HEK293T (cell line): Measurements from ENCODE around the gene F3.

ENCODE experiments used
- CTCF ChIA-PET: fragments of 350-600 bp; formaldehyde crosslinking; extraction: SDS; loops from one replicate; lab custom pipeline; 2021; ENCODE audit warnings: antibody characterized with exemption, inconsistent platforms; lab: Yijun Ruan, JAX
- POLR2A ChIA-PET: fragments of 350-600 bp; formaldehyde crosslinking; extraction: SDS; loops from one replicate; lab custom pipeline; 2020; ENCODE audit warnings: antibody characterized with exemption, inconsistent platforms; lab: Yijun Ruan, JAX
- DNase-seq: peaks from one replicate; pipeline ENCODE4 v3.0.0; 2012; ENCODE audit warnings: mixed read lengths; ENCODE audit errors: extremely low spot score
- ARNT ChIP-seq: fragments of 450-650 bp; IDR thresholded peaks from 2 replicates; pipeline ENCODE4 v1.6.1; 2017; ENCODE audit warnings: mild to moderate bottlenecking
- BHLHE40 ChIP-seq: fragments of 450-650 bp; IDR thresholded peaks from 2 replicates; pipeline ENCODE4 v1.6.1; 2016; ENCODE audit warnings: mild to moderate bottlenecking, moderate library complexity, borderline replicate concordance
- CTBP1 ChIP-seq: fragments of 450-650 bp; IDR thresholded peaks from 2 replicates; pipeline ENCODE4 v1.6.1; 2016; ENCODE audit warnings: borderline replicate concordance
- ELF4 ChIP-seq: fragments of 450-650 bp; IDR thresholded peaks from 2 replicates; pipeline ENCODE4 v1.6.1; 2017; ENCODE audit warnings: antibody characterized with exemption
- FOXA1 ChIP-seq: fragments of 450-650 bp; IDR thresholded peaks from 2 replicates; pipeline ENCODE4 v1.6.1; 2016; ENCODE audit warnings: mild to moderate bottlenecking
- FOXK2 ChIP-seq: fragments of 450-650 bp; IDR thresholded peaks from 2 replicates; pipeline ENCODE4 v1.6.1; 2016; ENCODE audit warnings: mild to moderate bottlenecking
- FOXM1 ChIP-seq: fragments of 450-650 bp; IDR thresholded peaks from 2 replicates; pipeline ENCODE4 v1.6.1; 2017; ENCODE audit warnings: mild to moderate bottlenecking, borderline replicate concordance
- HDGF ChIP-seq: fragments of 450-650 bp; IDR thresholded peaks from 2 replicates; pipeline ENCODE4 v1.6.1; 2017; ENCODE audit warnings: antibody characterized with exemption, borderline replicate concordance
- L3MBTL2 ChIP-seq: fragments of 450-650 bp; conservative IDR thresholded peaks from 2 replicates; pipeline ENCODE4 v1.6.1; 2016; ENCODE audit warnings: mild to moderate bottlenecking
- LEF1 ChIP-seq: fragments of 450-650 bp; IDR thresholded peaks from 2 replicates; pipeline ENCODE4 v1.6.1; 2017; ENCODE audit warnings: mild to moderate bottlenecking, borderline replicate concordance
- NFRKB ChIP-seq: fragments of 450-650 bp; IDR thresholded peaks from 2 replicates; pipeline ENCODE4 v1.6.1; 2016; ENCODE audit warnings: mild to moderate bottlenecking, moderate library complexity
- SP1 ChIP-seq: fragments of 450-650 bp; IDR thresholded peaks from 2 replicates; pipeline ENCODE4 v1.6.1; 2017
- SUZ12 ChIP-seq: fragments of 450-650 bp; IDR thresholded peaks from 2 replicates; pipeline ENCODE4 v1.6.1; 2016; ENCODE audit warnings: mild to moderate bottlenecking
- TARDBP ChIP-seq: fragments of 450-650 bp; IDR thresholded peaks from 2 replicates; pipeline ENCODE4 v1.6.1; 2016
- ZNF384 ChIP-seq: fragments of 450-650 bp; IDR thresholded peaks from 2 replicates; pipeline ENCODE4 v1.6.1; 2016
- TF ChIP-seq, protein P1 (sequence below): fragments of 450-650 bp; IDR thresholded peaks from 2 replicates; pipeline ENCODE4 v1.6.1; 2016

The F3 gene

DNA sequence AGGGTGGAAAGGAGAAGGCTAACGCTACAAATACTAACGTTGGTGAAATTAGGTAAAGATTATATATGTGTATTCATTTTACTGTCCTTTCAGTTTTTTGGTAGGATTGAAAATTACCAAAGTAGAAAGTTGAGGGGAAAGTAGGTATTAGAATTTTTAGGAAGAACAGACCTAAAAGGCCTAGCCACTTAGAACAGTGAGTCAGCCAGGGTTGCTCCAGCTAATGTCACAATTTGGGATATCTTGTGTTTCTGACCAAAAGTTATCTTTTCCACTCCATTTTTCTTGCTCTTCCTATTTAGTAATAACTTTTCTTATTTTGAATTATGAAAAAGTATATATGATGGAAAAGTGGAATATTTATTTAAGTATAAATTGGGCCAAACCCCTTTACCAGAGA, 40.1 kb downstream of the F3 start:
- POLR2A ChIA-PET = no interaction called here
- DNase-seq = no peak
- no peak for TF ChIP-seq NFRKB
- TF ChIP-seq ELF4 = no peak
- no peak for TF ChIP-seq ARNT
- no peak for TF ChIP-seq SUZ12
- TF ChIP-seq ZNF384 = no peak
- TF ChIP-seq TARDBP = no peak
- no peak for TF ChIP-seq BHLHE40
- TF ChIP-seq CTBP1 = no peak
- CTCF ChIA-PET = no interaction called here

DNA sequence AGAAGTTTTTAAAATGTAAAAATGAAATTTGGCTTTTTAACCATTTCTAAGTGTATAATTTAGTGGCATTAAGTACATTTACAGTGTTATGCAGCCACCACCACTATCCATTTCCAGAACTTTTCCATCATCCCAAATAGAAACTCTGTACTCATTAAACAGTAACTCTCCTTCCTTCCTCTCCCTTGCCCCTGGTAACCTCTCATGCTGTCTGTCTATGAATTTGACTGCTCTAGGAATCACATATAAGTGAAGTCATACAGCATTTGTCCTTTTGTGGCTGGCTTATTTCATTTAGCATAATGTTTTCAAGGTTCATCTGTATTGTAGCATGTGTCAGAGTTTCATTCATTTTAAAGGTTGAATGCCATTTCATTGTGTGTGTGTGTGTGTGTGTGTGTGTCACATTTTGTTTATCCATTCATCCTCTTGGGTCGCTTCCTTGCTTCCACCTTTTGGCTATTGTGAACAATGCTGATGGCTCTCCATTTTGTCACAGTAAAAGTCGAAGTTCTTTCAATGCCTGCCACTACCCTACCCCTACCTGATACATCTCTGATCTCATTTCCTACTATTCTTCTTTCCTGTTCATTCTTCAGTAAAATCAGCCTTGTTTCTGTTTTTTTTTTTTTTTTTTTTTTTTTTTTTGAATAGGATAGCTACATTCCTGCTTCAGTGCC, 45.3 kb downstream of the F3 start:
- ChIA-PET POLR2A (no interaction called here), CTCF (interaction anchor here (0.6 to 0.7 kb wide), 2 partner anchors 234 to 483 kb away, joined by 3 to 4 read pairs; no protein-coding TSS in a partner anchor)

DNA sequence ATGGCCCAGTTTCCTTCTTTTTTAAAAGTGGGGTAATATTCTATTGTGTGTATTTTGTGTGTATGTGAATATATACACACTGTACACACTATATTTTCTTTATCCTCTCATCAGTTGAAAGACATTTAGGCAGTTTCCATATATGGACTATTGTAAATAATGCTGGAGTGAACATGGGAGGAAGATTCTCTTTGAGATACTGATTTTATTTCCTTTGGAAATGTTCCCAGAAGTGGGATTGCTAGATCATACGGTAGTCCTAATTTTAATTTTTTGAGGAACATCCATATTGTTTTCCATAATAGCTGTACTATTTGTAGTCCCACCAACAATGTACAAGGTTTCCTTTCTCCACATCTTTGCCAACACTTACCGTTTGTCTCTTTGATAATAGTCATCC, 51.0 kb downstream of the F3 start:
- DNase-seq = no peak
- ChIA-PET POLR2A (no interaction called here), CTCF (no interaction called here)
- TF ChIP-seq FOXA1 (no peak), ELF4 (no peak), FOXK2 (no peak), ARNT (no peak), FOXM1 (no peak), LEF1 (no peak), SP1 (no peak), SUZ12 (no peak), L3MBTL2 (no peak), TARDBP (no peak), HDGF (no peak), NFRKB (no peak), BHLHE40 (no peak), CTBP1 (no peak), ZNF384 (no peak)
- TF ChIP-seq, protein P1, sequence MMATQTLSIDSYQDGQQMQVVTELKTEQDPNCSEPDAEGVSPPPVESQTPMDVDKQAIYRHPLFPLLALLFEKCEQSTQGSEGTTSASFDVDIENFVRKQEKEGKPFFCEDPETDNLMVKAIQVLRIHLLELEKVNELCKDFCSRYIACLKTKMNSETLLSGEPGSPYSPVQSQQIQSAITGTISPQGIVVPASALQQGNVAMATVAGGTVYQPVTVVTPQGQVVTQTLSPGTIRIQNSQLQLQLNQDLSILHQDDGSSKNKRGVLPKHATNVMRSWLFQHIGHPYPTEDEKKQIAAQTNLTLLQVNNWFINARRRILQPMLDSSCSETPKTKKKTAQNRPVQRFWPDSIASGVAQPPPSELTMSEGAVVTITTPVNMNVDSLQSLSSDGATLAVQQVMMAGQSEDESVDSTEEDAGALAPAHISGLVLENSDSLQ = no peak

More for the DNA sequence above, 45.3 kb downstream of the F3 start:
- no peak for TF ChIP-seq FOXM1
- DNase-seq = no peak

DNA sequence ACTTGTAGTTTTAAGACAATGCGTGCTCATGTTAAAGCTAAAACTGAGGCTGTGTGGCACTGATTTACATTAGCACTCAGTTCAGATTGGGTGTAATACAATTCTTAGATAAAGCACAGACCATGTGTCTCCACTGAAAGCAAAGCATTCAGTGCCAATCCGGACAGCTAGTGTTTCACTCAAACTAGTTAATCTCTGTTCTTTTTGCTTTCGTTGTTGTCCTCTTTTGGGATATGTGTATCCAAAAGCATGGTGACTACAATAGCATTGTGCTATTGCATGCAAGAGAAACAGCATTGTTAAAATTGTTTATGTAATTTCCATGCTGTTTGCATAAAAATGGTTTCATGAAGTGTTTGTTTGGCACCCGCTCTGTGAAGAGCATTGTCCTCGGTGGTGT, 54.6 kb downstream of the F3 start:
- ChIA-PET POLR2A (no interaction called here), CTCF (no interaction called here)
- TF ChIP-seq SUZ12 = no peak
- DNase-seq = no peak

DNA sequence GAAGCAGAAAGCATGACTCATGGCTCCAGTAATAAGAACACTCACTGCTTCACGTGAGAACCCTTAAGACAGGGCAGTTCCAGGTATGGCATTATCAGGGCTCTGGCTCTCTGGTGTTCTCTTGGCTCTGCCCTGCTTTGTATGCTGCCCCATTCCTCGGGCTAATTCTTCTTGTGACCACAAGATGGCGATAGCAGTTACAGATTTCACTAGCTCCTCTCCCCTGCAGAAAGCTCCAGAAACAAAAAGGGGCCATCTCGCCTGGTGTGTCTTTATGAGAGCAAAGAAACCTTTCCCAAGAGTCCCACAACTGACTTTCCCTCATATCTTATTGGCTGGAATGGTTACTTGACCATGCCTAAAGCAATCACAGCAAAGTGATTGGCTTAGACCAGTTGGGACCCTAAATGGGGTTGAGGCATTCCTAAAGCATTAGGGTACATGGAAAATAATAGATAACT, 60.1 kb downstream of the F3 start:
- TF ChIP-seq ARNT (no peak), ZNF384 (no peak)
- POLR2A ChIA-PET = no interaction called here
- peak; percentile 80 for DNase-seq
- CTCF ChIA-PET = interaction anchor here (0.6 to 2.7 kb wide), 3 partner anchors 18 to 324 kb away, joined by 5 to 13 read pairs (median 5); no protein-coding TSS in a partner anchor

DNA sequence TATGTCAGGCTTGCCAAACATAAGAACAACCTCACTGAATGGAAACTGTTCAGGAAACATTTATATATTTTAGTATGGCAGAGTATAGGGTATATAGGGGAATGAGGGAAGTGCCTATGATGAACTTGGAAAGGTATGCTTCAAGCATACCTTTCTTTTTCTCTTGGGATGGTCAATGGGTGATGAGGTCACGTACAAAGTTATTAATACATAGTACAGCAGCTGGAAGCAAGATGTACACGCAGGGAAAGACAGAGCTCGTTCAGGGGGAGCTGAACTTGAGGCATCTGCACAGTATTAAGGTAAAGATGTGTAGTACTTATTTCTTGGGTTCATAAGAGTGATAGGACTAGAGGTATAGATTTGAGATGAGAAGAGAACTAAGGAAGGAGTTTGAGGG, 61.9 kb downstream of the F3 start:
- DNase-seq = no peak
- TF ChIP-seq FOXM1 = no peak
- no peak for TF ChIP-seq SUZ12
- TF ChIP-seq SP1 = no peak
- TF ChIP-seq ELF4 = no peak
- no peak for TF ChIP-seq FOXA1
- TF ChIP-seq ARNT = no peak
- TF ChIP-seq, protein P1 = no peak
- no peak for TF ChIP-seq TARDBP
- no peak for TF ChIP-seq L3MBTL2
- TF ChIP-seq FOXK2 = no peak
- ChIA-PET POLR2A (no interaction called here), CTCF (interaction anchor here (1.6 to 2.7 kb wide), 2 partner anchors 326 to 440 kb away, joined by 4 to 13 read pairs; no protein-coding TSS in a partner anchor)
